A375 (cell line): Measurements from ENCODE around the gene ZDHHC4. TPM values are rescaled to one million over a fixed set of nuclear protein-coding genes. Genes with fewer than 3 reads are reported as not detected.

Experiments
- total RNA-seq: library from RNA; depleted of rRNA; stranded (reverse); fragments of >200 nt; shearing (Covaris generic); gene quantifications from 2 replicates; pipeline ENCODE4 v1.2.3, GENCODE V29; 2014; rRNA removed

The ZDHHC4 gene
- 51.4 and 64.3 TPM in 2 replicates for total RNA-seq

DNA sequence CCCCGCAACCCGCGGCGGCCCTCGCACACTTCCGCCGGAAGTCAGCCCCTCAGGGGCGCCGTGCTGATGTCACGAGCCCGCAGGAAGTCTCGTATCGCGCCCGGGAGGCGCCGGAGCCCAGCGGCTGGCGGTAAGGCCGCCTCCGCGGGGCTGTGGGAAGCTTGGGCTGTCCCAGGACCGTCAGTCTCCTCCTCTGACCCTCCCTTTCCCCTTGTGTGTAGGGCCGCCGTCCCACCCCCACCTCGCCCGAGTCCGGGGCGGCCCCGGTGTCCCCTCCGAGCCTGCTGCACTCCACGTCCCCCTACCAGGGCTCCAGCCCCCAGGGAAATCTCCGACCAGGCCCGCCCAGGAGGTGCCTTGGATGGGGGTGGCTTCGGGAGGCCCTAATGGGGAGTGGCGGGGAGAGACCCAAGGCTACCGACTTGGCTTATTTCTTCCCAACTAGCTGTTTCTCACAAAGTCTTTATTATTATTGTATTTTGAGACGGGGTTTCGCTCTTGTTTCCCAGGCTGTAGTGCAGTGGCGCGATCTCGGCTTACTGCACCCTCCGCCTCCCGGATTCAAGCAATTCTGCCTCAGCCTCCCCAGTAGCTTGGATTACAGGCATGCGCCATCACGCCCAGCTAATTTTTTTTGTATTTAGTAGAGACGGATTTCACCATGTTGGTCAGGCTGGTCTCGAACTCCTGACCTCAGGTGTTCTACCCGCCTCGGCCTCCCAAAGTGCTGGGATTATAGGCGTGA, at the start of gene ZDHHC4:
Gene ZDHHC4, plus strand, starts transcription at position 86 of the 745 bp plus-strand sequence. CDS start 3,108 bp downstream, outside the sequence.

DNA sequence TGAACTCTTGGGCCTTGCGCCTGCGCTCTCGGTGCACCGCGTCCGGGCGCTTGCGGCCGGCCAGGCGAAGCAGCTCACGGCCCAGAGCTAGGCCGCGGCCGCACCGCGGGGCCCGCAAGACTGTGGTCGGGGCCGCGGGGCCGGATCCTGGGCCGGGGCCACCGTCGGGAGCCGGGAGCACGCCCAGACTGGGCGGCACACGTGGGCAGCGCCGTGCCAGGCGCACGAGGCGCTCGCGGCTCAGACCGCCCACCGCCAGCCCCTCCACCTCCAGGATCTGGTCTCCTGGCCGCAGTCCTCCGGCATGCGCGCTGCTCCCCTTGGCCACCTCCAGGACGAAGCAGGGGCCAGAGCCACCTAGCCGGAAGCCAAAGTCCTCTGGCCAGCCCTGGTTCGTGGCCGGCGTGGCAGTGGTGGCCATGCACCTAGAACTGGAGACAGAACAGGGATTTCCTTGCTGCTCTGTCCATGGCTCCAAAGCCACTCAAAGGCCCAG, 26.2 kb upstream of the ZDHHC4 start, which contains the start of gene GRID2IP:
Gene GRID2IP, minus strand, starts transcription at position 446 of the 496 bp plus-strand sequence. Its CDS starts 25 bp downstream, at position 421.

DNA sequence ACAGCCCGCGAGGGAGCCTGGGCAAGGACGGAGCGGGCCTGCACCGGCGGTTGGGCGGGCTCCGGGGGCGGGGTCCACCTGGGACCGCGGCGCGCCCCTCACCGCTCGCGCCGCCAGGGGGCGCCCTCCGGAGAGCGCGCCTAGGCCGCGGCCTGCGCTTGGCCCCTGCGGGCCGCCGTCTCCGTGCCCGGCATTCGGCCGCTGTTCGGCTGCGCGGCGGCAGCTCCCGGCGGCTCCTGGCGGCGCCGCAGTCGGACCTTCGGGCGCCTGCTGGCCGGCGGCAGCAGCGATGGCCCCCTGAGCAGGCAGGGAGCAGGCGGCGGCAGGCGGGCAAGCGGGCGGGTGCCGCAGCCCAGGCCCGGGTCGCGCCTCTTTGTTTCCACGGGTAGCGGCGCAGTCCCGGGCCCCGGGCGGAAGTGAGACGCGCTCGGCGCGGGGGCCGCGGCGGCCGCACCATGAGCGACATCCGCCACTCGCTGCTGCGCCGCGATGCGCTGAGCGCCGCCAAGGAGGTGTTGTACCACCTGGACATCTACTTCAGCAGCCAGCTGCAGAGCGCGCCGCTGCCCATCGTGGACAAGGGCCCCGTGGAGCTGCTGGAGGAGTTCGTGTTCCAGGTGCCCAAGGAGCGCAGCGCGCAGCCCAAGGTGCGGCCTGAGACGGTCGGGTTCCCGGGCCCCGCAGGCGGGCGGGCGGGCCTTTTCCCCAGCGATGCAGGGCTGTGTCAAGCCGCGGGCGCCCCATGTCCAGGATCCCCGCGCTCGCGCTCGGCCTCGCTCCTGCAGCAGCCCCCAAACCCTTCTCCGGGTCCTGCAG, 12.8 kb downstream of the ZDHHC4 start, which contains the start of gene INTS15:
Gene INTS15, plus strand, starts transcription at position 193 of the 816 bp plus-strand sequence. Its CDS starts 263 bp downstream, at position 456.

DNA sequence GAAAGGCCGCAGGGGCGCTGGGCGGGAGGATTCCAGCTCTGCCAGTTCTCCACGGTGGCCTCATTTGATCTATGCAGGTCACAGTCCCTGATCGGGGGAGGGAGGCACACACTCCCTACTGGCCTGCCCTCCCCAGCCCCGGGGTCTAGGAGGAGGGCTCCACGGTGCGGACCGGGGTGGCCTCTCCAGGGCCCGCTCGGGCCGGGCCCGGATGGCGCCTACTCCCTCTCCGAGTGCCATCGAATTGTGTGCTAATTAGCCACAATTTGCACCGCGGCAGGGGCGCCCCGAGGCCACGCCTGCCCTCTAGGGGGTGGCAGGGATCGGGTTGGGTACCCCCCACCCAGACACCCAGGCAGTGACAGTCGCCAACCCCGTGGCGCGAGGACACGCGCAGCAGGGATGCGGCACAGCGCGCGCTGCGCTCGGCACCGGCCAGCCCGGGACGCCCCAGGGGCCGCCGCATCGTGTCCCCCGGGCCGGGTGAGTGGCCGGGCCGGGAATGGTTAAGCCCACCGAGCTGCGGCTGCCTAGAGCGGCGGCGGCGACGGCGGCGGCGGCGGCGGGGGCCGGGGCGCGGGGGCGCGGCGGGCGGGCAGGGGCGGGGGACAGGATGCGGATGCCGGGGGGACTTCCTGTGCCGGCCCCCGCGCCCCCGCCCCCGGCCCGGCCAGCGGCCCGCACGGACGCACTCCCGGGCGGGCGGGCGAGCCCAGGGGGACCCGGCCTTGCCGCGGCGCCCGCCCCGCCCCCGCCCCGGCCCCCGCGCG, 37.9 kb downstream of the ZDHHC4 start, which contains the start of gene ZNF853:
Gene ZNF853, plus strand, starts transcription at position 658 of the 770 bp plus-strand sequence. CDS start 565 bp downstream, outside the sequence.

DNA sequence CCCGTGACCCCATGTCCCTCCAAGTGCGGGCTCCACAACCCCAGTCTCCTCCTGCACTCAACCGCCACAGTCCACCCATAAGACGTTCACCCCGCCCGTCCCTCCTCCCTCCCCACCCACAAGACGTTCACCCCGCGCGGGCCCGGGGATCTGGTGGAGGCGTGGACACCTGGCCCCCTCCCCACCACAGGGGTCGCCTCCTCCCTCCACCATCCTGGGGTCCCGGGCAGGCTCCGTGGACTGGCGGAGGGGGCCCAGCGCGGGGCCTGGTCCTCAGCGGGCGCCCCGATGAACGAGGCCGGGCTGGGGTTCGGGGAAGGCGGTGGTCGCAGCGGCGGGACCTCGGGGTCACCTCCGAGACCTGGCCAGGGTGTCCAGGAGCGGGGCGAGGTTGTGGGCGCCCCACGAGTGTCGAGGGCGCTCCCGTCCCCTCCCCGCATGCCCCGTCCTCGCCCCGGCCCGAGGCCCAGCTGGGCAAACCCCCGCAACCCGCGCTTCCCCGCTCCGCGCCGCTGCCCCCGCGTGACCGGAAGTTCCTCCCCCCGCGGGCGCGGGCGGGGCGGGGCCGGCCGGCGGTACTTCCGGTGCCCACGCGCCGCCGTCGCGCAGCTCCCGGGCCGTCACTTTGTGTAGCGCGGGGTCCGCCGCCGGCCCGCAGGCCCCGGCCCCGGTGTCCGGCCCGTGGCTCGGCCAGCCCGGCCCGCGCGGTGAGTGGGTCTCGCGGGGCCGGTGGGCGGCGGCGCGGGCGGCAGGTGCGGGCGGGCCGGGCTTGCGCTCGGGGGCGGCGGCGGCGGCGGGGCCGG, 59.7 kb downstream of the ZDHHC4 start, which contains the start of gene ZNF316:
Gene ZNF316, plus strand, starts transcription at position 578 of the 803 bp plus-strand sequence. CDS start 5,092 bp downstream, outside the sequence.

Other genes starting within 250 kb of the ZDHHC4 start
- gene FAM220A, start 228.5 kb upstream of the ZDHHC4 start, total RNA-seq, result 11.3 and 12.7 TPM in 2 replicates
- 105 and 129 TPM in 2 replicates for gene RAC1, start 202.9 kb upstream of the ZDHHC4 start, total RNA-seq
- 24.5 and 31.8 TPM in 2 replicates for gene DAGLB, start 129.5 kb upstream of the ZDHHC4 start, total RNA-seq
- 42.0 and 60.5 TPM in 2 replicates for gene KDELR2, start 93.3 kb upstream of the ZDHHC4 start, total RNA-seq
- 0.04 TPM in 1 of 2 replicates, not detected in the other for gene GRID2IP, start 26.0 kb upstream of the ZDHHC4 start, total RNA-seq
- gene INTS15, start 12.6 kb downstream of the ZDHHC4 start, total RNA-seq, result 19.0 and 28.3 TPM in 2 replicates
- gene ZNF853, start 38.2 kb downstream of the ZDHHC4 start, total RNA-seq, result 3.9 and 6.9 TPM in 2 replicates
- gene ZNF316, start 59.9 kb downstream of the ZDHHC4 start, total RNA-seq, result 23.5 and 25.6 TPM in 2 replicates
- 20.6 and 22.7 TPM in 2 replicates for gene ZNF12, start 129.5 kb downstream of the ZDHHC4 start, total RNA-seq
- gene RSPH10B2, start 176.6 kb downstream of the ZDHHC4 start, total RNA-seq, result 0.11 and 0.19 TPM in 2 replicates
- gene CCZ1B, start 248.8 kb downstream of the ZDHHC4 start, total RNA-seq, result 69.8 and 78.7 TPM in 2 replicates